GF-D8 (cell line): ENCODE results near the gene TRPV4.

Experiments
- DNase-seq: peaks from one replicate; lab custom pipeline; 2025; lab: John Stamatoyannopoulos, UW

TRPV4 gene

GRCh38 chr12:109739747-109740693, 93.2 kb downstream of the TRPV4 start:
- no peak for DNase-seq

GRCh38 chr12:109738878-109739665, 94.1 kb downstream of the TRPV4 start:
- no peak for DNase-seq

- DNase-seq: no peak
Measured at GRCh38 chr12:109738209-109738608, 95.0 kb downstream of the TRPV4 start.

- no peak for DNase-seq
Measured at GRCh38 chr12:109737631-109738030, 95.6 kb downstream of the TRPV4 start.

- no peak for DNase-seq
Measured at GRCh38 chr12:109737126-109737525, 96.1 kb downstream of the TRPV4 start.

GRCh38 chr12:109736552-109737108, 96.6 kb downstream of the TRPV4 start:
- DNase-seq: no peak

- no peak for DNase-seq
Measured at GRCh38 chr12:109735825-109736551, 97.2 kb downstream of the TRPV4 start.

- DNase-seq: no peak
Measured at GRCh38 chr12:109735051-109735521, 98.1 kb downstream of the TRPV4 start.

- no peak for DNase-seq
Measured at GRCh38 chr12:109734219-109735000, 98.8 kb downstream of the TRPV4 start.
